BJ (cell line): ENCODE results near the gene CFAP43. TPM values are rescaled to one million over a fixed set of nuclear protein-coding genes. Genes with fewer than 3 reads are reported as not detected.

Source experiments
- CTCF ChIA-PET: fragments of 350-600 bp; formaldehyde crosslinking; extraction: SDS; loops from one replicate; lab custom pipeline; 2021; ENCODE audit warnings: antibody characterized with exemption, inconsistent platforms; lab: Yijun Ruan, JAX
- POLR2A ChIA-PET: fragments of 300-600 bp; sonication (Branson Sonifier 250); formaldehyde crosslinking; extraction: SDS; loops from one replicate; lab custom pipeline; 2021; ENCODE audit warnings: antibody characterized with exemption; lab: Charles Lee
- DNase-seq: peaks from one replicate; pipeline ENCODE4 v3.0.0-alpha.2; 2011; ENCODE audit warnings: low read depth
- H3K27me3 ChIP-seq: 2 replicates; pipeline ENCODE4 v1.6.0; 2011; ENCODE audit warnings: low read length; ENCODE audit not compliant: control insufficient read depth, insufficient read depth
- H3K36me3 ChIP-seq: 2 replicates; pipeline ENCODE4 v1.5.1; 2011; ENCODE audit warnings: low read length; ENCODE audit not compliant: control insufficient read depth, insufficient read depth
- H3K4me3 ChIP-seq: 2 replicates; pipeline ENCODE4 v1.5.1; 2011; ENCODE audit warnings: low read depth, mild to moderate bottlenecking, control low read depth, low read length
- polyA plus RNA-seq: library from polyadenylated mRNA; depleted of rRNA; stranded (reverse); fragments of >200 nt; gene quantifications from 2 replicates; pipeline ENCODE4 v1.2.3, GENCODE V29; 2011
- TF ChIP-seq, protein P1 (sequence below): IDR thresholded peaks from 2 replicates; pipeline ENCODE4 v1.5.1; 2011; ENCODE audit warnings: low read depth, mild to moderate bottlenecking, control low read depth, inconsistent platforms, low read length, moderate library complexity; ENCODE audit not compliant: insufficient read depth

The CFAP43 gene
- polyA plus RNA-seq, 1 experiment, result 0.05 TPM

DNA sequence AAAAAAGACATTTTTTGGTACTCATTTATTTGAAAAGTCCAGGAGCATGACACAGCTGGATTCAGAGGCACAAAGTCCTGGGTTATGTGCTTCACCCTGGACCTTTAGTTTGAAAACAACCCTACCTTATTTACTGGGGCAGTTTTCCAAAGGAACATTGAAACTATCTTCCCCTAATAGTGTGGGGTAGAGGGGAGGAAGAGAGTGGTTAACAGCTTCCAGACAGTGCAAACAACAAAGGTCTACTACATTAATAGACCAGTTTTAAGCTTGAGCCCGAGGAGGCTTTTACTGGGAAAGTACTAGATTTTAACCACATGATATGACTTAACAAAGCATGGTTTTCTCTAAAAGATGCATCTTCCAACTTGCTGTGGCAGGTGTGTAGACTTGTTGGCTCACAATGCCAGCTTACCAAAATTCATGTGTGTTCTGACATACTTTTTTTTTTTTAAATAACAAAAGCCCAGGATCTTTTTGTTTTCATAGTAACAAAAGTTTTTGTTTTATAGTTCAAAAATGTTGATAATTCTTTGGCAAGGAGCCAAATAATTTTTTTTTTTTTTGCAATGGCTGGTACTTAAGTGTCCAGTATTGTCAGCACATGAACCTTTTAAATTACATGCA is 24.3 kb upstream of the CFAP43 start:
- POLR2A ChIA-PET, result no interaction called here
- peak overlapping the region; percentile 85 for H3K4me3 ChIP-seq
- TF ChIP-seq, protein P1, sequence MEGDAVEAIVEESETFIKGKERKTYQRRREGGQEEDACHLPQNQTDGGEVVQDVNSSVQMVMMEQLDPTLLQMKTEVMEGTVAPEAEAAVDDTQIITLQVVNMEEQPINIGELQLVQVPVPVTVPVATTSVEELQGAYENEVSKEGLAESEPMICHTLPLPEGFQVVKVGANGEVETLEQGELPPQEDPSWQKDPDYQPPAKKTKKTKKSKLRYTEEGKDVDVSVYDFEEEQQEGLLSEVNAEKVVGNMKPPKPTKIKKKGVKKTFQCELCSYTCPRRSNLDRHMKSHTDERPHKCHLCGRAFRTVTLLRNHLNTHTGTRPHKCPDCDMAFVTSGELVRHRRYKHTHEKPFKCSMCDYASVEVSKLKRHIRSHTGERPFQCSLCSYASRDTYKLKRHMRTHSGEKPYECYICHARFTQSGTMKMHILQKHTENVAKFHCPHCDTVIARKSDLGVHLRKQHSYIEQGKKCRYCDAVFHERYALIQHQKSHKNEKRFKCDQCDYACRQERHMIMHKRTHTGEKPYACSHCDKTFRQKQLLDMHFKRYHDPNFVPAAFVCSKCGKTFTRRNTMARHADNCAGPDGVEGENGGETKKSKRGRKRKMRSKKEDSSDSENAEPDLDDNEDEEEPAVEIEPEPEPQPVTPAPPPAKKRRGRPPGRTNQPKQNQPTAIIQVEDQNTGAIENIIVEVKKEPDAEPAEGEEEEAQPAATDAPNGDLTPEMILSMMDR, result no peak
- DNase-seq, result no peak
- CTCF ChIA-PET, result interaction anchor here (2.1 kb wide), 1 partner anchor 18 kb away, joined by 14 read pairs; no protein-coding TSS in a partner anchor
- H3K27me3 ChIP-seq, result no peaks in the 10 kb centered on the region
- peaks cover 11% of the 10 kb centered on the region for H3K36me3 ChIP-seq

DNA sequence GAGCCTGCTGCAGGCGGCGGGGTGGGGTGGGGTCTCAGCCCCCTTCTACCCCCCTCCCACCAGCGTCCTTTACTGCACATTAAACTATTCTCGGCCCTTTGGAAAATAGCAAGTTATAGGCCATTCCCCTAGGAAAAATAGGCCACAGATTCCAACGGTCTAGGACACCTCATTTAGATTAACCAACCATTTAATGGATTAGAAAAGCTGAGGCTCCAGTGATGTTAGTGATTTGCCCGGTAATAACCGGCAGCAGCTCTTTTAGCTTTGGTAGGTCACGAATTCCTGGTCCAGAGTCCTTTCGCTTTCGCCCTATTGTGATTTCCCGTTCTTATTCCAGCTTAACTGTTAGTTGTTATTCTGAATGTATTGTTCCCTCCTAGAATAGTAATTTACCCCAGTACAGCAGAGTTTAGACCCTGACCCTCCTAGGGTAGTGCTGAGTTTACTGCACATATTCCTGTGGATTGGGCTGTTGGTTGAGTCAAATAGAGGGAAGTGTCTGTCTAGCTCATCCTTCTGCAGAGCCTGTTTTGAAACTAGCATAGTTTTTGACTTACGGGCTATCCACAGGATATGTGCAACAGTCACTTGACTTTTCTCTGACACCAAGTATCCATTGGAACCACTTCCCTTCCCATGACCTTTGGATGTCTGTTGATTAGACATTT is 23.3 kb upstream of the CFAP43 start:
- ChIA-PET CTCF (interaction anchor here (0.6 to 2.1 kb wide), 4 partner anchors 19 to 159 kb away, joined by 3 to 14 read pairs (median 4); no protein-coding TSS in a partner anchor), POLR2A (interaction anchor here (0.5 kb wide), 1 partner anchor 361 kb away, joined by 7 read pairs; no protein-coding TSS in a partner anchor)
- H3K27me3 ChIP-seq, result no peaks in the 10 kb centered on the region
- peaks cover 8% of the 10 kb centered on the region for H3K36me3 ChIP-seq
- TF ChIP-seq, protein P1, result no peak
- H3K4me3 ChIP-seq, result peak overlapping the region; percentile 85
- peak; percentile 63 for DNase-seq

DNA sequence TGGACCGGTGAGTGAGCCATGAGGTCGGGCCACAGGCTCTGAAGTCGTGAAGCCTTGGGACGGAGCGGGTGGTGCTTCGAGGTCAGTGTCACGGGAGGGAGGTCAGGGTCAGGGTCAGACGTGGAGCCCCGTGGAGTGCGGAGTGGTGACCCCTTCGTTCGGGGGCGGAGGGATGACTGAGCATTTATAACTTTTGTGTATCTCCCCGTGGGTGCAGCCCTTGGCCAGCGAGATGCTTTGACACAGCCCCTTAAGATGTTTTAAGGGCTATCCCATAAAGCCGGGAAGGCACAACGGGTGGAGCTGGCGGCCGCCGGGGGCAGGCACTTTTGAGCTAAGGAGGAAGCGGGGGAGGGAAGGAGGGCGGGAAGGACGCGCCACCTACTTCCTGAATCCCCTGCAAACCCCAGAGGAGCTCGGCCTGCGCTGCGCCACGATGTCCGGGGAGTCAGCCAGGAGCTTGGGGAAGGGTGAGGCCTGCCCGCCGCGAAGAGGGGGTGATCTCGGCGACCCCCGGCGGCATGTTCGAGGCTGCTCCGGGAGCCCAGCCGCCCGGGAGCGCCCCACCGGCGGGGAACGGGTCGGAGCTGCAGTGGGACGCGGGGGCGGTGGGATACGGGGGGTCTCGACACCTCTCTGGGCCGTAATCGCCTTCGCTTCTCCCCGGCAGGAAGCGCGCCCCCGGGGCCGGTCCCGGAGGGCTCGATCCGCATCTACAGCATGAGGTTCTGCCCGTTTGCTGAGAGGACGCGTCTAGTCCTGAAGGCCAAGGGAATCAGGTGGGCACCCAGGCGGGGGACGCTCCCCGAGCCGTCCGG is 22.5 kb upstream of the CFAP43 start, which contains the start of gene GSTO1:
Gene GSTO1, plus strand, starts transcription at position 400 of the 818 bp plus-strand sequence. Its CDS starts 37 bp downstream, at position 437.
- Histone ChIP-seq H3K4me3 (peak within 1 kb of the TSS; percentile 85), H3K27me3 (peaks cover 1% of the 10 kb centered on the region; the same call in 1 of the 2 replicates), H3K36me3 (peaks cover 5% of the 10 kb centered on the region)
- DNase-seq, result no peak
- CTCF ChIA-PET, result interaction anchor here (0.6 to 2.1 kb wide), 4 partner anchors 20 to 301 kb away, joined by 3 to 14 read pairs (median 4); no protein-coding TSS in a partner anchor
- TF ChIP-seq, protein P1, result peak; percentile 24; the same call in 1 of the 2 replicates
- POLR2A ChIA-PET, result interaction anchor here (0.6 kb wide), 1 partner anchor 15 kb away, joined by 8 read pairs; no protein-coding TSS in a partner anchor

DNA sequence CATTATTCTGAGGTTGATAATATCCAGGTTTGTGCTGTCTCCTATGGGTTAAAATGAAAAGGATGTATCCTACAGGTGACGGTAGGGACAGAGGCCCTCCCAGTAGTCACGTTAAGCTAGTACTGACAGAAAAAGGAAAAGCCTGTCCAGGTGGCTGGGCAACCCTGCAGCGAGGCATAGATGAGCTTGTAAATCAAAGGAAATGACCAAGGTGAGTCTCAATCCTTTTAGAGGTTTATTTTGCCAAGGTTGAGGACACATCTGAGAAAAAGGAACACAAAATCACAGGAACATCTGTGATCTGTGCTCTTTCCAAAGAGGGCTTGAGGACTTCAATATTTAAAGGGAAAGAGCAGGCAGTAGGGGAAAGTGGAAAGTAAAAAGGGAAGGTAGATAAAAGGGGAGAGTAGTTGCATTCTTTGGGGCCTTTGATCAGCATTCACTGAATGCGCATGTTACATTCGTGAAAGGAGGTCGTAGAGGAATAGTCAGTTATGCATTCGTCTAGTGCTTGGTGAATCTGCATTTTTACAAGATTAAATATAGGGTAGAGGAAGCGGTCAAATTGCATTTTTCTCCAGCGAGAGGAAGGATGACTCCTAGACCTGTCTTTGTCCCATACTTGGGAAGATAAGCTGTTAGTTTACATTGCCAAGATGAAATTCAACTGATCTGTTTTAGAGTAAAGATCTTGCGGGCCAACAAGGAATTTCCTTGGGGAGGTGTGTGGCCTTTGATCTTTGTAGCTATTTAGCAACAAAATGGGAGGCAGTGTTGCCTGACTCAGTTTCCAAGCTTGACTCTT is 21.6 kb upstream of the CFAP43 start:
- POLR2A ChIA-PET, result interaction anchor here (0.6 kb wide), 1 partner anchor 16 kb away, joined by 8 read pairs; no protein-coding TSS in a partner anchor
- Histone ChIP-seq H3K4me3 (peak overlapping the region; percentile 85), H3K36me3 (peaks cover 5% of the 10 kb centered on the region), H3K27me3 (peaks cover 1% of the 10 kb centered on the region; the same call in 1 of the 2 replicates)
- TF ChIP-seq, protein P1, result no peak
- no peak for DNase-seq
- CTCF ChIA-PET, result interaction anchor here (1.6 to 2.1 kb wide), 2 partner anchors 21 kb away, joined by 4 to 14 read pairs; no protein-coding TSS in a partner anchor
